IPS-18c (cell line): ENCODE data around the gene IFNG-AS1.

Experiments used
- H3K4me3 ChIP-seq: 2 replicates; pipeline ENCODE4 v1.7.0; 2013; ENCODE audit warnings: low read depth, mild to moderate bottlenecking, low read length, moderate library complexity; ENCODE audit not compliant: insufficient read depth
- H3K9me3 ChIP-seq: one replicate; pipeline ENCODE4 v1.6.1; 2013; ENCODE audit warnings: mild to moderate bottlenecking, low read length, moderate library complexity; ENCODE audit not compliant: control insufficient read depth, insufficient read depth

The IFNG-AS1 gene

DNA sequence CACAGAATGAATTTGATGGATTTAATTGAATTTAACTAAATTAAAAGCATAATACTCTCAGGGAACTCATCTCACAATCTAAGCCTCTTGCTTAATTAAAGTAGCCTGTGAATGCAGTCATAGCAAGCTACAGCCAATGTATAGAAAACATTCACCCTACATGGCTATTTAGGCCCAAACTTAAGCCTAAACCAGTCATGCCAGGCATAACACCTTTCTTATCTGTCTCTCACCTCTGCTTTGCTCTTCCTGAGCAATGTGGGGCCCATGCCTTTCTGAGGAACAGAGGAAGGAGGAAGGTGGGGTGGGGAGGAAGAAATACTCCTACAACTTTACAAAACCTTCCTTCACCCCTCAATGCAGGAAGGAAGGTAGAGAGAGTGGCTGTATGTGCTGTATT is 29.1 kb downstream of the IFNG-AS1 start:
- H3K4me3 ChIP-seq: no peak overlapping the region
- H3K9me3 ChIP-seq: no peaks in the 10 kb centered on the region

DNA sequence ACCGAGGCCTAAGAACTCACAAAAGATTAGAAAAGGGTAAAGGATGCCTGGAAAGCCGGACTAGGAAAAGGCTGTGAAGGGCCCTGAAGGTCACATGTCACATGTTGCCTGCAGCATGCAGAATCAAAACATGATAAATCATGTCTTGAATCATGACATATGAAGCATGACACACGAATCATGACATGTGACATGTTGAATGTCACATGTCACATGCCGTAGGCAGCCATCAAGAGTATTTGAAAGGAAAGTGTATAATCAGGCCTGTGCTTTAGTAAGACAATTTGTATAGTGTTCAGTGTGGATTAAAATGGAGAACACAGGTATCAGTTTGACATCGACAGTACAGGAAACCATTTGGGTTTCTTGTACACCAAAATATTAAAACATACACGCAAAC is 30.8 kb downstream of the IFNG-AS1 start:
- H3K9me3 ChIP-seq: no peaks in the 10 kb centered on the region
- H3K4me3 ChIP-seq: no peak overlapping the region

DNA sequence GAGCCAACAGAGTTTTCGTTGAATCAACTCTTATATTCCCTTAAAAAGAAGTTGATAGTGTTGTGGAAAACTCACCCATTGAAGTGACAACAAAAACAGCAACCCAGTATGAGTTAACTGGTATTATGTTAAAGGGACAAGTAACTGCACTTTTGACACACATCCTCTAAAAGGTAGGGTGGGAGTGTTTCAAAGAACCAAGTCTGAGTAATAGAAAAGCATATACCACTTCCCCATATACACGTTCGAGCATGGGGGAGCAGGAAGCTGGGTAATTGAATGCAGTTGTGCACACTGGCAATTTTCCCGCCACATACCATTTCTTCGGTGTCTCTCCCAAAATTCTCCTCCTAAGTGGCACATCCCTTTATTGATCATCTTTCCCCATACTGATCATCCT is 31.5 kb downstream of the IFNG-AS1 start:
- no peak overlapping the region for H3K4me3 ChIP-seq
- H3K9me3 ChIP-seq: no peaks in the 10 kb centered on the region

GRCh38 chr12:68028647-68029046 is 39.4 kb downstream of the IFNG-AS1 start:
- Histone ChIP-seq H3K9me3 (no peaks in the 10 kb centered on the region), H3K4me3 (no peak overlapping the region)

GRCh38 chr12:68030248-68030647 is 41.0 kb downstream of the IFNG-AS1 start:
- Histone ChIP-seq H3K4me3 (no peak overlapping the region), H3K9me3 (no peaks in the 10 kb centered on the region)

DNA sequence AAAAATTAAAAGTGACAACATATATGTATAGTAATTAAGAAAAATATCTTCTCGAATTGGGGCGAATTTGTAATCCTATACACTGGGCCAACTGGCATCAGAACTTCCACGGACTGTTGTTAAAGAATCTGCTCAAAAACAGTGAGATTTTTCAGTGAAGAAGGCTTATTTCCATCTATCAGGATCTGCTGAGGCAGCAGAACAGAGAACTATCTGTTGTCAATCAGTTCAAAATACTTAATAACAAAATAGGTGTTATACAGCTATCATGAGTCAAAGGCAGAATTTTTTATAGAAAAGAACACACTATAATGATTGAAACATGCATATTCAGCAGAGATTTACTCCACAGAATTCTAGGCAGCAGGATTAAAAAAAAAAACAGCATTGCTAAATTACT is 41.9 kb downstream of the IFNG-AS1 start:
- Histone ChIP-seq H3K9me3 (no peaks in the 10 kb centered on the region), H3K4me3 (no peak overlapping the region)

- Histone ChIP-seq H3K4me3 (no peak overlapping the region), H3K9me3 (no peaks in the 10 kb centered on the region)
Observed at GRCh38 chr12:68031881-68032739, 42.9 kb downstream of the IFNG-AS1 start.

DNA sequence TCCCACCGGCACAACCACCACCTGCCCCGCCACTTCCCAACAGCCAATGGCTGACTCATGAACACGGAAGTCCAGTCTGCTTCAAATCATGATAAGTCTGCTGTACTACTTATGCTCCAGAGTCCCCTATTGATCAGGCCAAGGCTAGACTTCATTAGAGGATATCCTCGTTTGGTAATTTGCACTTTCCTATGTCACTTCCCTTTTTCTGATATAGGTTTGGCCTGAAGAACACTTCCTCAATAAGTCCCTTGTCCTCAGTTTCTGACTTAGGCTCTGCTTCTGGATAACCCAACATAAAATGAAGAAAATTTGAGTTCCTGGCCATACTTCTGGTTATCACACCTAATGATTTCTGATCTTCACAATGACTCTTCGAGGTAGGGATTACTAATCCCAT is 45.3 kb downstream of the IFNG-AS1 start:
- H3K4me3 ChIP-seq: no peak overlapping the region
- H3K9me3 ChIP-seq: no peaks in the 10 kb centered on the region

- H3K9me3 ChIP-seq: no peaks in the 10 kb centered on the region
- H3K4me3 ChIP-seq: no peak overlapping the region
Observed at GRCh38 chr12:68036642-68037041, 47.4 kb downstream of the IFNG-AS1 start.

DNA sequence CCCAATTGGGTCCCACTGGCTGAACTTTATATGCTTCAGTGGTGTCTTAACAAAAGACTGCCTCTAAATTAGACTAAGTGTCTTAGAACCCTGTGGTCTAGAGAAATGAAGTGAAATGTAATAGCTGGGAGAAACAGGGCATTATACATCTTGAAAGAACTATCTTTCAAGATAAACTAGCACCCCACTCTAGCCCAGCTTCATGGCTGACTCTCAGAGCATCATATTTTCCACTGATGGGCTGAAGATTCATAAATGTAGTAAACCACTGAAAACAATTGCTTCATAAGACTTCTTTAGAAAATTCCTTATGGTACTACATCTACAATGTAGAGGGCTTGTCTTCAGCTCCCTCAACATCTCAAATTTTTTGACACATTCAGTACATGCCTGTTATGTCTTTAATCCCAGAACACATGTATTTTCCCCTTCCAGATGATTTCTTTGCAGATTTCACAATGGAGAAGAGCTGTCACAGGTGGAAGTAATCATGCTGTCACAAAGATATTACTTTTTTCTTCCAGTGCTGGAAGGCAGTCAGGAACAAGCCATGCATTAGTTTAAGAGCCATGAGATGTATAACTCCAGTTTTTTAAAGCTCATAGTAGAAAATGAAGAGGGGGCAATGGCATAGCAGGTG is 48.5 kb downstream of the IFNG-AS1 start:
- H3K4me3 ChIP-seq: no peak overlapping the region
- H3K9me3 ChIP-seq: no peaks in the 10 kb centered on the region

- Histone ChIP-seq H3K9me3 (no peaks in the 10 kb centered on the region), H3K4me3 (no peak overlapping the region)
Observed at GRCh38 chr12:68038650-68039049, 49.4 kb downstream of the IFNG-AS1 start.

DNA sequence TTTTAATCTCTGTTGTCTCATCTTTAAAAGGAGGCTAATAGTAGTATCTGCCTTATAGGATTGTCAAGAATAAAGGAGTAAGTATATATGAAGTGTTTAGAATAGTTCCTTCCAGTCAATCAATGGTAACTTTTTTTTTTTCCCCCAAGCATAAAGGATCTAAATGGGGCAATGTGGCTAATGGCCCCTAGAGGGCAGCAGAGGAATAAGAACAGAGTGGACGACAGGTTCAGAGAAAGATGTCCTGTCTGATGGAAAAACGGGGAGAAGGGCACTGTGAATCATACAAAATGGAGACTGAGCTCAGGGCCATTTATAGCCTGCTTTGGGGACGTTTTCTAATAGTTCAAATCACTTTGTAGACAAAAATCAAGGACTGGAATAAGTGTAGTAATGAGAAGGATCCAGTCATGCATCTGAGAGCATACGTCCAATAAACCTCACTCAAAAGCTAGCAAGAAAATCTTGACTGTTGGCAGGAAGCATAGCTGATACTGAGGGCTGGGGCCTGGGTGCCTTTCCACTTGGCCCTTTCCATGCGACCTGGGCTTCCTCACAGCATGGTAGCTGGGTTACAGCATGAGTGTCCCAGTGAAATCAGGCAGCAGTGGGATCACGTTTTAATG is 51.3 kb downstream of the IFNG-AS1 start:
- Histone ChIP-seq H3K4me3 (no peak overlapping the region), H3K9me3 (no peaks in the 10 kb centered on the region)

GRCh38 chr12:68042212-68042699 is 53.0 kb downstream of the IFNG-AS1 start:
- H3K4me3 ChIP-seq: no peak overlapping the region
- no peaks in the 10 kb centered on the region for H3K9me3 ChIP-seq

DNA sequence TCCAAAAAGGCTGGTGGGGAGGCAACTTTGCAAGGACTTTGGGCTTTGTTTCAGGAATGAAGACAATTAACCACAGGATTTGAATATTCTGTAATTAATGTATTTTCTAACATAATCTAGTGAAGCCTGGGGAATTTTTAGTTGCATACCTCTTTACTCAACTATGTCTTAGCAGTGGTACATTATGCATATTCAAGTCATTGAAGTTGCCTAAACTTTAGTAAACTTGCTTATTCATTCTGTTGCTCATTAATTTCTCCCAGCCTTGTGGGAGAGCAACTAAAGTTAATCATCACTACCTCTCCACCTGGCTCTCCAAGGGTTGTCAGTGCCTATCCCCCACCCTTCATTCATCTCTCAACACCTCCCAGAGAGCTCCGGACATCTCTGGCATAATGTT is 54.2 kb downstream of the IFNG-AS1 start:
- no peak overlapping the region for H3K4me3 ChIP-seq
- H3K9me3 ChIP-seq: no peaks in the 10 kb centered on the region

DNA sequence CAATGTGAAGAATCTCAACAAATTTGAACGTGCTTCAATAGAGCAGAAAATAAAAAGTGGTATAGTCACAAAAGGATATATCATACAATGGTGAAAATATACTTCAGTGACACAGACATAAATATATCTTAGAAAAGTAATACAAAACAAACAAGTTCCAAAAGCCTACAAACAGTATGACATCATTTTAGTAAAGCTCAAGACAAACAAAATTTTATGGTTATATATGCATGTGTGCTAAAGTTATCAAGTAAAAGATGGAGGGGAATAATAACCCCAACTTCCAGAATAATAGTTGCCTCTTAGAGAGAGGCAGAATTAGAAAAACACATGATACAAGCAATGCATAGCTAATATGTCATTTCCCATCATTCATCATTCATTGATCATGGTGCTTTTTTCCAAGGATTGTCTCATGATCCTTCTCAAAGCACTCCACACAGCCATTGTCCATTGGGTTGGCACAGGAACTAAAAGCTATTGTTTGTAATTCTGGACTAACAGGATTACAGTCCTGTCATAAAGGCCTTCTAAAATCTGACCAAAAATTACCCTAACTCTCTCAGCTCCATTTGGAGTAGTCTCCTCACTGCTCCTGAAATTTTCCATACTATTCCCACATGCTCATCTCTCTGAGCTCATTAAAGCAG is 59.5 kb downstream of the IFNG-AS1 start:
- H3K4me3 ChIP-seq: no peak overlapping the region
- H3K9me3 ChIP-seq: no peaks in the 10 kb centered on the region

DNA sequence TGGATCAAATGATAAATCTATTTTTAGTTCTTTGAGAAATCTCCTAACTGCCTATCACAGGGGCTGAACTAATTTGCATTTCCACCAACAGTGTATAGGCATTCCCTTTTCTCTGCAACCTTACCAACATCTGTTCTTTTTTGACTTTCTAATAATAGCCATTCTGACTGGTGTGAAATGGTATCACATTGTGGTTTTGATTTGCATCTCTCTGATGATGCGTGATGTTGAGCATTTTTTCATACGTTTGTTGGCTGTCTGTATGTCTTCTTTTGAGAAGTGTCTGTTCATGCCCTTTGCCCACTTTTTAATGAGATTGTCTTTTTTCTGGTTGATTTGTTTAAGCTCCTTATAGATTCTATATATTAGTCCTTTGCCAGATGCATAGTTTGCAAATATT is 67.1 kb downstream of the IFNG-AS1 start:
- H3K9me3 ChIP-seq: peaks cover 2% of the 10 kb centered on the region
- H3K4me3 ChIP-seq: no peak overlapping the region

GRCh38 chr12:68063900-68064590 is 74.8 kb downstream of the IFNG-AS1 start:
- H3K9me3 ChIP-seq: peaks cover 4% of the 10 kb centered on the region
- no peak overlapping the region for H3K4me3 ChIP-seq
